GM03348 (cell line): Measurements from ENCODE around the gene LRRFIP2.
"Not testable (repeated sequence)": the region's sequence is repeated elsewhere in the genome, so short reads cannot be mapped to it uniquely, and the experiment has no call there.

Experiments
- DNase-seq: peaks from one replicate; pipeline ENCODE4 v3.0.0; 2012; ENCODE audit warnings: low spot score

Gene LRRFIP2

GRCh38 chr3:37058117-37058516 lies 116.3 kb downstream of the LRRFIP2 start:
- no peak for DNase-seq

- DNase-seq: no peak
Measured at GRCh38 chr3:37056826-37057225, 117.6 kb downstream of the LRRFIP2 start.

GRCh38 chr3:37055077-37055476 lies 119.3 kb downstream of the LRRFIP2 start:
- not testable (repeated sequence) for DNase-seq

- peak; percentile 56 for DNase-seq
Measured at GRCh38 chr3:37054370-37054769, 120.0 kb downstream of the LRRFIP2 start.

- DNase-seq: no peak
Measured at GRCh38 chr3:37053753-37054152, 120.6 kb downstream of the LRRFIP2 start.

GRCh38 chr3:37053337-37053736 lies 121.0 kb downstream of the LRRFIP2 start:
- DNase-seq: no peak

- no peak for DNase-seq
Measured at GRCh38 chr3:37052860-37053259, 121.5 kb downstream of the LRRFIP2 start.

GRCh38 chr3:37050282-37050681 lies 124.1 kb downstream of the LRRFIP2 start:
- no peak for DNase-seq

GRCh38 chr3:37042712-37043111 lies 131.7 kb downstream of the LRRFIP2 start:
- not testable (repeated sequence) for DNase-seq

- DNase-seq: no peak
Measured at GRCh38 chr3:37041546-37042195, 132.7 kb downstream of the LRRFIP2 start.

GRCh38 chr3:37040231-37040630 lies 134.2 kb downstream of the LRRFIP2 start:
- no peak for DNase-seq

GRCh38 chr3:37039161-37039846 lies 135.1 kb downstream of the LRRFIP2 start:
- DNase-seq: no peak

GRCh38 chr3:37037352-37037751 lies 137.0 kb downstream of the LRRFIP2 start:
- DNase-seq: no peak

- no peak for DNase-seq
Measured at GRCh38 chr3:37032961-37033360, 141.4 kb downstream of the LRRFIP2 start.

GRCh38 chr3:37031096-37031682 lies 143.2 kb downstream of the LRRFIP2 start:
- DNase-seq: peak; percentile 25

GRCh38 chr3:37030588-37030987 lies 143.8 kb downstream of the LRRFIP2 start:
- no peak for DNase-seq

GRCh38 chr3:37029516-37030163 lies 144.7 kb downstream of the LRRFIP2 start:
- DNase-seq: no peak

- DNase-seq: no peak
Measured at GRCh38 chr3:37029111-37029510, 145.3 kb downstream of the LRRFIP2 start.

GRCh38 chr3:37028329-37028728 lies 146.1 kb downstream of the LRRFIP2 start:
- no peak for DNase-seq

GRCh38 chr3:37026851-37027250 lies 147.5 kb downstream of the LRRFIP2 start:
- DNase-seq: no peak

- DNase-seq: no peak
Measured at GRCh38 chr3:37025561-37026335, 148.6 kb downstream of the LRRFIP2 start.

GRCh38 chr3:37024820-37025405 lies 149.5 kb downstream of the LRRFIP2 start:
- DNase-seq: no peak
